ENCODE measurements around the gene ANKMY2.
"Not testable (repeated sequence)": the region's sequence is repeated elsewhere in the genome, so short reads cannot be mapped to it uniquely, and the experiment has no call there.

The ANKMY2 gene

DNA sequence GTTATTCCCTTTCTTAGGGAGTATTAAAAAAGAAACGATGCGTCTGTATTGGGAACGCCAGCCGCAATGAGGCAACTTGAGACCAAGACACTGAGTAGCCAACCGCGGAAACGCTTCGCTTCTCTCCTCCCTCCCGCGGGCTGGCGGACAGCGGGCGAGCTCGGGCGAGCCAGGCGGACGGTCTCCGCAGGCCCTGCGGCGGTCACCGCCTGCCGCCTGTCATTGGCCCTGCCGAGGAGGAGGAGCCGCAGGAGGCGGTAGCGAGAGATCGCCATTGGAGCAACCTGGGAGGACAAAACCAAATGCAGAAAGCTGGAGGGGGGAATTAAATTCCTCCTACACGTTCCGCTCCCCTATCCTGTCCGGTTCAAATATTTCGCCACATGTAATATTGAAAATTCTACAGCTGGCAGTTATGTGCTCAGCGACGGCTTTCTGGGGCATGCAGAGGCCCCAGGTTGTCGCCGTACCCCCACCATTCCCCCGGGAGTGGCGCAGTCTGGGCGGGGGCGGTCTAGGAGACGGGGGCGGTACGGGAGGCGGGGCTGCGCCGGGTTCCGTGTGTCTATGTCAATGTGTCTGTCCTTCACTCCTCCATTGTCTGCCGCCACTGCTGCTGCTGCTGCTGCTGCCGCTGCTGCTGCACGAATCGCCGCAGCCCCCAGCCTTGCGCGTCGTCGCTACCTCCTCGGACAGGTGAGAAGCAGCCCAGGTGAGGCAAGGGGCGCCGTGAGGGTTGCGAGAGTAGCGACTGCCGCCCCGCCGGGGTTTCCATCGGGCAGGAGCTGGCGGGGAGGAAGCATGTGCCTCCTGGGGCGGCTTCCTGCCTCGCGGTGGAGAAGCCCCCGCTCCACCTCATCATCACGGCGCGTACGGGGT is at the start of gene ANKMY2, which contains the start of gene BZW2:
ANKMY2 (minus strand) TSS at position 162 of the 879 bp plus-strand sequence. CDS start 181 bp downstream, outside the sequence.
BZW2 (plus strand) TSS at position 589 of the 879 bp plus-strand sequence. CDS start 19,263 bp downstream, outside the sequence.
- peak; percentile 85 for DNase-seq (ENCODE audit: low read depth)

DNA sequence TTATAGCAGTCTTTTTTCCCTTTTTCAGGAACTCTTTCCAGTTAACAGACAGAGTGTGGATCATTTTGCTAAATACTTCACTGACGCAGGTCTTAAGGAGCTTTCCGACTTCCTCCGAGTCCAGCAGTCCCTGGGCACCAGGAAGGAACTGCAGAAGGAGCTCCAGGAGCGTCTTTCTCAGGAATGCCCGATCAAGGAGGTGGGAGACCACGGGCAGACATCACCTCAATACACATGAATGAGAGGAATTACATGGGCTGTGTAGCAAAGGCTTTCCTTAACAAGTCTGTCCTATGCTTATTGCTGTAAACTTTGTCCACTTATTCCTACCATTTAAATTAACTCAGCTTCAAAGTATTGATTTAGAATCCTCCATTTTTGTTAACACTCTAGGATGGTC is 49.3 kb upstream of the ANKMY2 start:
- no peak for DNase-seq (ENCODE audit: low read depth)

DNA sequence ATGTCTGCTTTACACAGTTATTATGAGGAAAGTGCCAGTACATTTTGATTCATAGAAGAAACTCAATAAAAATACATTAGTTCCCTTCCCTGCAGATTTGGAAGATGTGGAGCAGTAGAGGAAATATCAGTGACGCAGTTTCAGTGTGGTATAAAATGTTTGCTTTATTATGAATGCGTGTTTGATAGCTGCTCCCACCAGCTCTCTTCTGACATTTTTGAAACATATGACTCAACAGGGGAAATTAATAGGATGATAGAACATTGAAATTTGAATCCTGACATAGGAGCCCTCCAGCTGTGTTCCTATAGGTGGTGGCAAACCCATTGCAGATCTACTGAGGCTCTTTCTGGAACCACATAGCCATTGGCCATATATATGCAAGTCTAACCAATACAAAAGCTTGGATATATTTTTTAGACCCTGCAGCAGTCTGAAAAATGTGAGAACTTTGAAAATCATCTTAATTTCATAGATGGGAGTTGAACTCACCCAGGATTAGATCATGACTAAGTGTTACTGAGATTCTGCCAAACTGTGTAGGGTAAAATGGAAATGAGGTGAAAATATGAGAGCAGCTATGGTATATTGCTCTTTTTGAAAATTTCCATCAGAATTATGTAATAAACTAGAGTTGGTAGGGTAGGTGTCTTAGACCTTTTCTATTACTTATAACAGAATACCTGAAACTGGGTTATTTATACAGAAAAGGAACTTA is 48.2 kb upstream of the ANKMY2 start:
- DNase-seq (ENCODE audit: low read depth), result no peak

DNA sequence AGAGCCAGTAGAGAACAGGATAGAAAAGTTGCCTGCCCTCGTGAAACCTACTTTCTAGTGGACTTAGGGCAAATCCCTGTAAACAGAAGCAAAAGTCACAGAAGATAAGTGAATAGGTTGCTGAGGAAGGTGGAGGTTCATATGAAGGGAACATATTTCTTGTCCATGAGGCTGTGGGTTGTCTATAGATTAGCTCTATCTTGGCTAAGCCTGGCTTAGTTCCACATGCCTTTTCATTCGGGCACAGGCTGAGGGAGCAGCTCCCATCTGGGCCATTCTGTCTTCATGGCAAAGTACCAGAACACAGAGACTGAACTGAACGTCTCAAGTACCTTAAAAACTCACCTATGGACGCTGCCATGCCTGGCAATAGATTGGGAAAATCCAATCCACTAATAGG is 45.7 kb upstream of the ANKMY2 start:
- DNase-seq (ENCODE audit: low read depth), result no peak

DNA sequence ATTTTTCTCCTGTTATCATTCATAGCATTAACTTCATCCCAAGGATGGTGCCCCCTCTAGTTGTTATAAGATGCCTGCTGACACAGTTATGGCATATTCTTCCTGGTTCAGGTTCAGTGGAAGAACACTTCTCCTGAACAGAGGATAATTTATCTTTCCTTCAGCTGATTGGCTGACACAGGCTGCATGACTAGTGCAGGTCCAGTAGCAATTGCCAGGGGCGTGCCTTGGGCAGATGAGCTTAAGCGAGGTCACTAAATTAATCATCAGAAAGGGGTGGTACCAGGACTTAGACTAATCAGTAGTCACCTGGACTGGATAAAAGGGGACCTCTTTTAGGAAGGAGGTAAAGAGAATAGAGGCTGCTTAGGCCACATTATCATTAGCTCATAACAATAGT is 42.7 kb upstream of the ANKMY2 start:
- no peak for DNase-seq (ENCODE audit: low read depth)

DNA sequence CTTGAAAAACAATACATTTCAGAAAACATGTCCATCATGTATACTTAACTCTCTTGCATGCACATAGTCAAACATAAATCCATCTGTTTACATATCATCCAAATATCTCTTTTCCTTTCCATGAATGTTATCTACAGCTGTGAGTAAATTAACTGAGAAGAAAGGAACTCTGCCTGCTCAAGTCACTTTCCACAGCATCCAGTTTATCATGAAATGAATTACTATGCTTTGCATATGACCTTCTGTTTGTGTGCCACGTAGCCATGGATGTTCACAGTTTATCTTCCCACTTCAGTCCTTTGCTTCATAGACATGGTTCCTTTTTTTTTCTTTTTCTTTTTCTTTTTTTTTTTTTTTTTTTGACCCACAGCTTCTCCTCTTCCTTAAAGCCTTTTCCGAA is 40.0 kb upstream of the ANKMY2 start:
- DNase-seq (ENCODE audit: low read depth), result no peak

DNA sequence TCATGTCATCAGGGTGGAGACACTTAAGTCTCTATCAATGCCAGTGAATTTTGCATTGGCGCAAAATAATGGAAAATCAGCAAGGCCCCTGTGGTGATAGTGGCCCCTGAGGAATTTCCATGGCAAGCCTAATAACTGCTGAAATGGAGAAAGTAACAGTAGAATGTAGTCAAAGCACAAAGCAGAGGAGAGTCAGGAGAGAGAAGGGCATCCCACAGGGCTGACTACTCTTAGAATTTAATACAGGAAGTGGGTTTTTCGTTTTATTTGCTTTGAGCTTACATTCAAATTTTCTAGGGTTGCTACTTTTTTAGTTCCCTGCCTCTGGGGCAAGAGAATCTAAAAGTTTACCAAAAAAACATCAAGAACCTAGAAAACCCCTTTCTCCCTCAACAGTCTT is 39.4 kb upstream of the ANKMY2 start:
- no peak for DNase-seq (ENCODE audit: low read depth)

DNA sequence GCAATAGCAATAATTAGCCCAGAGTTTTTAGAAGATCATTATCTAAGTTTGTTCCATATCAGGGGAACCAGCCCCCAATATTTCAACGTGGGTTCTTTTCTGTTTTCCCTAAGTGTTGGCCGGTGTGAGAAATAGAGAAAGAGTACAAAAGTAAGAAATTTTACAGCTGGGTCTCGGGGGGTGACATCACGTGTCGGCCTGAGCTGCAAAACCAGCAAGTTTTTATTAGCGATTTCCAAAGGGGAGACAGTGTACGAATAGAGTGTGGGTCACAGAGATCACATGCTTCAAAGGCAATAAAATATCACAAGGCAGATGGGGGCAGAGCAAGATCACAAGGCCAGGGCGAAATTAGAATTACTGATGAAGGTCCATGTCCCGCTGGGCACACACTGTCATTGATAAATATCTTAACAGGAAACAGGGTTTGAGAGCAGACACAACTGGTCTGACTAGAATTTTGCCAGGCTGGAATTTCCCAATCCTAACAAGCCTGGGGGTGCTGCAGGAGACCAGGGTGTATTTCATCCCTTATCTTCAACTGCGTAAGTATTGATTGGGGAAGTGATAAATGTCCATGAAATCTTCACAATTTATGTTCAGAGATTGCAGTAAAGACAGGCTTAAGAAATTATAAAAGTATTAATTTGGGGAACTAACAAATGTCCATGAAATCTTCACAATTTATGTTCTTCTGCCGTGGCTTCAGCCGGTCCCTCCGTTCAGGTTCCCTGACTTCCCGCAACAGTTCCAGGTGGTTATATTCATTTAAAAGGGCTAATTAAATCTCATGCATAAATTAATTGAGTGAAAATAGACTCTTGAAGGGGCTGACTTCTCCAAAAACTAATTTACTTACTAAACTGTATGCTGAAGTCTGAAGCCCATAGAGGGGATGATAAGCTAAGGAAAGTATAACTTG is 33.4 kb upstream of the ANKMY2 start:
- not testable (repeated sequence) for DNase-seq (ENCODE audit: low read depth)

DNA sequence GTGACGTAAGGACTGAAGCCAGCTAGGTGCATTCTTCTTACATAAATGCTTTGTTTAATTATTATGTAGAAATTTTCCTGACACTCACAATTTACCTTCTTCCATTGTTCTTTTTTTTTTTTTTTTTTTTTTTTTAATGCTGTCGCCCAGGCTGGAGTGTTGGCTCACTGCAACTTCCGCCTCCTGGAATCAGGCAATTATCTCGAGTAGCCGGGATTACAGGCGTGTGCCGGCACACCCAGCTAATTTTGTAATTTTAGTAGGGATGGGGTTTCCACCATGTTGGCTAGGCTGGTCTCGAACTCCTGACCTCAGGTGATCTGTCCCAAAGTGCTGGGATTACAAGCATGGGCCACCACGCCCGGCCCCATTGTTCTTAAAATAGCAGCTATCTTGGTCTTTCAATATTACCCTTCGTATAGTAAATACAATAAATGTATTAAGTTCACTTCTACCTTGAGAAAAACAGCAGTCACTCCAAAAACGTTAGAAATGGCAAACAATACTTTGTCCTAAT is 32.5 kb upstream of the ANKMY2 start:
- DNase-seq (ENCODE audit: low read depth), result no peak

DNA sequence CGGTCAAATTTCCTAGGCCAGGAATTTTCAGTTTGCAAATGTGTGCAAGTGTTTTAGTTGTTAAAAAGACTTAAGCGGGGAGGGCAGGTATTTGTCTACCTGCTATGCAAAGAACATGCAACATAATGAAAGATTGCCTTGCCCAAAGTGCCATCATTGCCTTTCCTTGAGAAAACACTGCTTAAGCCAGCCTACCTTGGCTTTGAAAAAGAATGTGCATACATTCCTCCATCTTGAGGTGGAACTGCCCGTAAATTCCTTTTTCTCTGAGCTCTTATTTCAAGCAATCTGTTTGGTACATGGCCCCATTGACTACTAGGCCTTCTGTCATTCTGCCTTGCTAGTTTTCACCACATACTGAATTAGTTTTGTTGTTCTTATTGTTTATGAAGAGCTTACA is 29.7 kb upstream of the ANKMY2 start:
- no peak for DNase-seq (ENCODE audit: low read depth)

DNA sequence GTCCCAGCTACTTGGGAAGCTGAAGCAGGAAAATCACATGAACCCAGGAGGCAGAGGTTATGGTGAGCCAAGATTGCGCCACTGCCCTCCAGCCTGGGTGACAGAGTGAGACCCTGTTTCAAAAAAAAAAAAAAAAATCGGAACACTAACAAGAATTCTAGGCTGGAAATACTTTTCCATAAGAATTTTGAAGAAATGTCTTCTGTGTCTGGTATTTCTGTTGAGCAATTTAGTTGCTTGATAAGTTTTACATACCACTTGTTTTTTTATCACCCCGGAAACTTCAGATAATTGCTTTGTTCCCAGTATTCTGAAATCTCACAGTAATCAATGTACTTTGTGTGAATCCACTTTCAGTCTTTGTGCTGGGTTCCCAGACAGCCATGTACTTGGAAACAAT is 26.3 kb upstream of the ANKMY2 start:
- no peak for DNase-seq (ENCODE audit: low read depth)

DNA sequence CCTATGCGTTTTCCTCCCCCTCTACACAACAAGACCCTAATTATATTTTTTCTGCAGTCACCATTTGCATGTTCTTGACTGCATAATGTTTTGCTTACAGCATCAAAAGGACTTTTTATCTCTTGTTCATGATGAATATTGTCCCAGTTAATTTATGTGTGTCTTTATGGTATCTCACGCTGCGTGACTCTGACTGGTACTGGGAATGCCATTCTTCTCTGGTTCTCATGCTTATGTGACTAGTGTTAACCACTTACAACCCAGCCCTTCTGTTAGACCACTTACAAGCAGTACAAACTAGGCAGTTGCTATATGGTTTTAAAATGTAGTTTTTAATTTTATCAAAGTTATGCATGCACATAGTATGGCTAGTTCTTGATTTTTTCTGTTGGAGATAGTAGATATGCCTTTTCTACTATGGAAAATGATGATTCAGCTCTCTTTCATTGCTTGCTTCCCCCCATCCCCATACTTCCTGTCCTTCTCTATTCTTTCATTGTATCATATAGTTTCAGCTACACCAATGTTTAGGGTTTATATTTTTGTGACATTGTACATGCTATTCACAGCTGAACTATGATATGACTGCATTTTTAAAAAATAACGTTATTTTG is 25.3 kb upstream of the ANKMY2 start:
- DNase-seq (ENCODE audit: low read depth), result no peak

DNA sequence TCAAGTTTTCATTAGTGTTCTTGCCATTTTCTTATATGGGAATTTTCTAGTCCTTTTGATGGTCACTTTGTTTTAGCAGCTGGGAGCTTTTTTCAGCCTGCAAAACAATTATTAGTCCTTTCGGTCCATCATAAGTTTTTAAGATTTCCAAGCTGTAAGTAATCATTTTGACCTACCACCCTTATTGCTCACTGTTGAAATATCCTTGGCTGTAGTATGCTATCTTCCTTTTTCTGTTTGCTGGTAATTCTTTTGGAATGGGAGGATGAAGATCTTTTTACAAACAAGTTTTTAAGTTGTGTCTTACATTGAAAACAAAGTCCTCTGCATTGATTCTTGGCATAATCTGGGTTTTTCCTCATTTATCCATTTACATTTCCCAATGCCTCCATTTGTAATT is 24.5 kb upstream of the ANKMY2 start:
- DNase-seq (ENCODE audit: low read depth), result no peak

DNA sequence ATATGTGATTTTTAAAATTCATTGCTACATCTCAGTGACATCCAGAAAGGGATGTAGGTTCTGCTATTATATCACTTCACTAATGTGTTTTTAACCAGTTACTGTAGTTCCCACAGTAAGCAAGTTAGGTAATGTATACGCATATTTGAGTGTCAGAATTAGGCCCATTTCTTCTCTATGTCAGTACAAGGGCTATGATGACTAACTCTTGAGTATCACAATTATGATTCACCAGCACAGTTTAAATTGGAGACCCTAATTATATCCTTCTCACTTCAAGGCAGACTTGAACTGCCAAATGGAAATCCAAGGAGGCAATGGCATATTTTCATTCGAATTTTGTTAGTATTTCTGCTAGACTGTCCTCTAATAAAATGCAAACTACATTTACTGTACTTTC is 24.0 kb upstream of the ANKMY2 start:
- no peak for DNase-seq (ENCODE audit: low read depth)

DNA sequence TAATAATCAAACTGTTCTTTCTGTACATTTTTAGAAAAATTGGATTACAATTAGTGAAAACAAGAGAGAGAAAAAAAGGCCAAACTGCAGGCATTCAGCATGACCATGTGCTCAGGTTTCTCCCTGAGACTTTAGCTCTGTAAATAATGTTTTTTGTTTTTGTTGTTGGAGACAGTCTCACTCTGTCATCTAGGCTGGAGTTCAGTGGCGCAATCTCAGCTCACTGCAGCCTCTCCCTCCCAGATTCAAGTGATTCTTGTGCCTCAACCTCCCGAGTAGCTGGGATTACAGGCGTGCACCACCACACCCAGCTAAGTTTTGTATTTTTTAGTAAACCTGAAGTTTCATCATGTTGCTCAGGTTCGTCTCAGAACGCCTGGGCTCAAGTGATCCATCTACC is 23.4 kb upstream of the ANKMY2 start:
- DNase-seq (ENCODE audit: low read depth), result no peak

DNA sequence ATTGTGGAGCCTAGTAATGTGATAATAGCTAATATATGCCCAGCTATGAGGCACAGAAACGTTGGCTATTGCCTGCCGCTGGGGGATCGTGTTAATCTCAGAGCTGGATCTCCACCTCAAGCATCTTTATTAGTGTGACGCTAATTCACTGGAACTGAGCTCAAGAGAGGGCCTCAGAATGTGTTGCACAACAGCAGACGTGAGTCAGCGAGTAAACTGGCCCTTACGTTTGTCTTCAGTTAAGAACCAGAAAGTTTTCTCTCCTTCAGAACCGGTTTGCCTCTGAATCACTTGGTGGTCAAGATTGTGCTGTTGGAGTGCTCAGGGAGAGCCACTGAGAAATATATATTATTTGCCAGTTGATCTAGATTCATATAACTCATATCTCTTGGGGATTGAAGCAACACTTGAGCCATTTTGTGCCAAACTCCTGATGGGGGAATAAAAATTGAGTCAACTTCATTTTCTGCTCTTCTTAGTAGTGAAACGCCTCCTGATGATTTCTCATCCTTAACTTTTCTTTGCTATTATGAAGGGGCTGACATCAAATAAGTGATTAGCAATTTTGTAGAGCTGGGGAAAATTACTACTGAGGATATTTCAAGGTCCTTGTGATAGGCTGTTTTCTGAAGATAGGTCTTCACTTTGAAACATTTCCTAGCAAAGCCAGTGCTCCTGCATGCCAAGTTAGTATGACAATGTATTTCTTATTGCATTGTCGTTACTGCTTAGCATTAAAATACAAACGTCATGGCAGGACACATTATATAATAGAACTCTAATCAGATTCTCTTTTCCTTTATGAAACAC is 22.7 kb upstream of the ANKMY2 start:
- DNase-seq (ENCODE audit: low read depth), result no peak

DNA sequence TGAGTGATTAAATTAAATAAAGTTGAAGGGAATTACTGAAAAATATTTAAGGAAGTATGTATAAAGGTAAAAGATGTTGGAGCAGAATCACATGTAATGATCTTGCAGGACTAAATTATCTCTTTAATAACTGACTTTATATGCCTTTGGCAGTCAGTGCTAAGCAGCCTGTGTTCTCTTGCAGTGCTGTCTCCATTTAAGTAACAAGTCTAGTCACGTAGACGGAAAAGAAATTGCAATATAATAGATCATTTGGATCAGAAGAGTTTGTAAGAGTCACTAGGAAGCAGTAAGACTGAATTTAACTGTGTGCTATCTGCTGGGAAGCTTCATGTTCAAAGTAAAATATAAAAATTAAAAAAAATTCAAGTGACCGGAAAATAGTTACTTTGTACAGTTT is 21.8 kb upstream of the ANKMY2 start:
- no peak for DNase-seq (ENCODE audit: low read depth)

DNA sequence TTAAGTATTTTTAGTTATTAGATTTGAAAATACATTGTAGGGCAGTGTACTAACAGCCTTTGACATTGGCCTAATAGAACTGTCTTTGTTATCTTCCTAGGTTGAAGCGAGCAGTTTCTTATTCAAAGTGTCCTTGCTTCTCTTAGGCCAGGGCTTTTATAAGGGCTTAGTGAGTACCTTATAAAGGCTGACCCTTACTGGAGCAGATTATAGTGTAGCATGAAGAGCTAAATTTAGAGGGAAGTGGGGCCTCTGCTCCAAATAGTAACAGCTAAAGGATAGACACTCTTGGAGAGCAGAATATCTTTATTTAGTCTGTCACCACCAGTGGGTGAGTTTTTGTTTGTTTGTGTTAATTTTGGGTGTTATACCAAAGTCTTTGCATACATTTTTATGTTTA is 16.4 kb upstream of the ANKMY2 start:
- DNase-seq (ENCODE audit: low read depth), result no peak

DNA sequence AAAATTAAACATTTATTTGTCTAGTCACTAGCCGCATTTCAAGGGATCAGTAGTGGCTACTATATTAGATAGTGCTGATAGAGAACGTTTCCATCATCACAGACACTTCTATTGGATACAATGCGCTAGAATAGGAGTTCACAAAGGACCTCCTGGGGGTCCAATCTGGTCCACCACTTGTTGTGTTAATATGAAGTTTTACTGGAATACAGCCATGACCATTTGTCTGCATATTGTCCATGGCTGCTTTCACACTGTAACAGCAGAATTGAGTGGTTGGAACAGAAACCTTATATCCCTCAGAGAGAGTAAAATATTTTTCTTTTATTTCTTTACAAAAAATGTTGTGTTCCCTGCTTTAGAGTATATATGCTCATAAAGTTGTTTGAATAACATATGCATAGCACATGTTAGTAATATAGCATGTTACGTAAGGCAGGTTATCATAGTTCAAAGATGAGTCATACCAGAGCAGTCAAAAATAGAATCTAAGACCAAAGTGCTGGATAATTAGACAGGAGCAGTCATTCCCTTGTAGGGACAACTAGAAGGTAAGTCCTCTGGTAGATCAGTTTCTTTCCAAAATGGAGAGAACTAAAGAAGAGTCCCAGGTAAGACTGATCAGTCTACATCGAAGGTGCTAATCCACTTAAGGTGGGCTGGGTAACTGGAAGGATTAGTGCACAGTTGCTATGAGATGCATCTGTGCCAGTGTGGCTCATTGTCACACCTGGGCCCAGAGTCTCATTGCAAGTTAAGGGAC is 15.3 kb upstream of the ANKMY2 start:
- DNase-seq (ENCODE audit: low read depth), result no peak
